RWPE2 (cell line): ENCODE measurements around the gene NLRC5.
"Not testable (repeated sequence)": the region's sequence is repeated elsewhere in the genome, so short reads cannot be mapped to it uniquely, and the experiment has no call there.

Experiments used
- ATAC-seq: fragments of 200-7000 bp; cut with Tn5 transposase; 3 replicates; pipeline ENCODE4 v1.9.1; 2021; ENCODE audit warnings: low read depth
- DNase-seq: peaks from one replicate; pipeline ENCODE4 v3.0.0-alpha.2; 2020; ENCODE audit warnings: low spot score
- H3K27ac ChIP-seq: fragments of 450-650 bp; 2 replicates; pipeline ENCODE4 v1.5.1; 2017; ENCODE audit warnings: mild to moderate bottlenecking; ENCODE audit not compliant: poor library complexity, severe bottlenecking
- H3K27me3 ChIP-seq: fragments of 250-450 bp; sonication (Bioruptor Pico); 2 replicates; pipeline ENCODE4 v1.5.1; 2021; ENCODE audit warnings: mild to moderate bottlenecking, moderate library complexity; ENCODE audit not compliant: insufficient read depth, poor library complexity, severe bottlenecking
- H3K36me3 ChIP-seq: fragments of 250-450 bp; sonication (Bioruptor Pico); 2 replicates; pipeline ENCODE4 v1.5.1; 2020; ENCODE audit warnings: low read depth, mild to moderate bottlenecking, moderate library complexity
- H3K4me1 ChIP-seq: fragments of 250-450 bp; sonication (Bioruptor Pico); 2 replicates; pipeline ENCODE4 v1.5.1; 2021; ENCODE audit warnings: mild to moderate bottlenecking, moderate library complexity; ENCODE audit not compliant: insufficient read depth, poor library complexity, severe bottlenecking
- H3K4me3 ChIP-seq: fragments of 250-450 bp; sonication (Bioruptor Pico); 2 replicates; pipeline ENCODE4 v1.5.1; 2021; ENCODE audit warnings: mild to moderate bottlenecking, moderate library complexity; ENCODE audit not compliant: severe bottlenecking
- H3K9me3 ChIP-seq: fragments of 250-450 bp; sonication (Bioruptor Pico); 2 replicates; pipeline ENCODE4 v1.5.1; 2021; ENCODE audit warnings: mild to moderate bottlenecking, moderate library complexity; ENCODE audit not compliant: severe bottlenecking
- TF ChIP-seq, protein P1 (sequence below): fragments of 450-650 bp; IDR thresholded peaks from one replicate; pipeline ENCODE4 v1.5.1; 2017; ENCODE audit warnings: mild to moderate bottlenecking, moderate library complexity; ENCODE audit not compliant: poor library complexity, severe bottlenecking

NLRC5 gene

DNA sequence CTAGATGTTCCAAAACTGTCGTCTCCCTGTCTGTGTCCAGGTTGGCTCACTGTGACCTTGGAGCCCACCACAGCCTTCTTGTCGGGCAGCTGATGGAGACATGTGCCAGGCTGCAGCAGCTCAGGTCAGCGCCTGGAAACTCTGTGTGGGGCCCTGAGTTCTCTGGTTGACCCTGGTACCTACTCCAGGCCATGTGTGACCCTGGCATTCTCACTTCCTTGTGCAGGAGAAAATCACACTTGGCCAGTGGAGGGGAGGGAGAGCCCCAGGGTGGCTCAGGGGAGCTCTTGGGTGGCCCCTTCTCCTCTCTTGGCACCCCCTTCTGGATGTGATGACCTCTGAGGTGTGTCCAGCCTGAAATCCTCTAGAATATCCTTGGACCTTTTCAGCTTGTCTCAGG lies 78.0 kb downstream of the NLRC5 start:
- H3K27ac ChIP-seq = no peak overlapping the region
- H3K4me1 ChIP-seq = peaks cover 7% of the 10 kb centered on the region
- H3K27me3 ChIP-seq = no peaks in the 10 kb centered on the region
- ATAC-seq (no peak), DNase-seq (no peak)
- TF ChIP-seq, protein P1, sequence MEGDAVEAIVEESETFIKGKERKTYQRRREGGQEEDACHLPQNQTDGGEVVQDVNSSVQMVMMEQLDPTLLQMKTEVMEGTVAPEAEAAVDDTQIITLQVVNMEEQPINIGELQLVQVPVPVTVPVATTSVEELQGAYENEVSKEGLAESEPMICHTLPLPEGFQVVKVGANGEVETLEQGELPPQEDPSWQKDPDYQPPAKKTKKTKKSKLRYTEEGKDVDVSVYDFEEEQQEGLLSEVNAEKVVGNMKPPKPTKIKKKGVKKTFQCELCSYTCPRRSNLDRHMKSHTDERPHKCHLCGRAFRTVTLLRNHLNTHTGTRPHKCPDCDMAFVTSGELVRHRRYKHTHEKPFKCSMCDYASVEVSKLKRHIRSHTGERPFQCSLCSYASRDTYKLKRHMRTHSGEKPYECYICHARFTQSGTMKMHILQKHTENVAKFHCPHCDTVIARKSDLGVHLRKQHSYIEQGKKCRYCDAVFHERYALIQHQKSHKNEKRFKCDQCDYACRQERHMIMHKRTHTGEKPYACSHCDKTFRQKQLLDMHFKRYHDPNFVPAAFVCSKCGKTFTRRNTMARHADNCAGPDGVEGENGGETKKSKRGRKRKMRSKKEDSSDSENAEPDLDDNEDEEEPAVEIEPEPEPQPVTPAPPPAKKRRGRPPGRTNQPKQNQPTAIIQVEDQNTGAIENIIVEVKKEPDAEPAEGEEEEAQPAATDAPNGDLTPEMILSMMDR = no peak
- no peaks in the 10 kb centered on the region for H3K36me3 ChIP-seq
- H3K9me3 ChIP-seq = no peaks in the 10 kb centered on the region
- H3K4me3 ChIP-seq = no peak overlapping the region

DNA sequence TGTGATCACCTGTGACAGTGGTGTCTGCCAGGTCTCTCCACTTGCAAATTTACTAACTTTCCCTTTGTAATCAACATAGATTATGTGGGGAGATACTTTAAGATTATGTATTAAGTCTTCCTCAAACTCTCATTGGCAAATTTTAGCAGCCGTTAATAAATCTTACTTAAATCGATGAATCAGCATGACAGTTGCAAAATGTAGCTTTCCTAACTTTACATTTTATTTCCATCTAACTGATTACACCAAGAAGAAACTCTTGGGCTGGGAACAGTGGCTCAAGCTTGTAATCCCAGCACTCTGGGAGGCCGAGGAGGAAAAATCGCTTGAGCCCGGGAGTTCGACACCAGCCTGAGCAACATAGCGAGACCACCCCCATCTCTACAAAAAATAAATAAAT lies 79.7 kb downstream of the NLRC5 start:
- Histone ChIP-seq H3K4me3 (no peak overlapping the region), H3K9me3 (no peaks in the 10 kb centered on the region), H3K36me3 (no peaks in the 10 kb centered on the region), H3K27ac (no peak overlapping the region), H3K4me1 (peaks cover 9% of the 10 kb centered on the region), H3K27me3 (no peaks in the 10 kb centered on the region)
- TF ChIP-seq, protein P1 = no peak
- ATAC-seq (no peak), DNase-seq (no peak)

DNA sequence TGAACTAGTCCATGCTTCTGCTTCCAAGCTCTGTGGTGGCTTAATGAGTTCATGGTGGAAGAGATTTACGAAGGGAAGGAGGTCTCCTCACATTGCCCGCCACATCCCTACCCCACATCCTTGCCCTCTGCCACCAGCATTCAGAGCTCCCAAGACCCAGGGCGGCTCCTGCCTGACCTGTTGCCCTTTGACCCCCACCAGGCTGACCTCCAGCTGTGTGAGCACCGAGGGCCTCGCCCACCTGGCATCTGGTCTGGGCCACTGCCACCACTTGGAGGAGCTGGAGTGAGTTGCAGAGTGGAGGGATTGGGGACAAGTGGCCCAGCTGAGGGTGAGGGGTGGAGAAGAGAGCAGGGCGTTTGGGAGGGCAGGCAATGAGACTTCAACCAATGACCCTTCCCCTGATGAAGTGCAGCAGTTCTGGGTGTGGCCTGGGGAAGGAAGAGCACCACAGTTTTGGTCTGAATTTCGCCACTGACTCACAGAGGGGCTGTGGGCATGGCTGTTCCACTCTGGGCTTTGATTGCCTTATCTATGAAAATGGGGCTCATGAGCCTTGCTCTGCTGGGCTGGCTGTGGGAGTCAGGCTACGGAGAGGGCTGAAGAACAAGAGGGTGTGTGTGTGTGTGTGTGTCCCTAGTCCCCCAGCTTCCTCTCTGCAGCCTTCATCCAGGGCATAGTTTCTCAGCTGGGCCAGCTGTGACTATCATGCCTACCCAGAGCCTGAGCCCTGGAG lies 80.4 kb downstream of the NLRC5 start:
- DNase-seq = no peak
- ATAC-seq = no peak

DNA sequence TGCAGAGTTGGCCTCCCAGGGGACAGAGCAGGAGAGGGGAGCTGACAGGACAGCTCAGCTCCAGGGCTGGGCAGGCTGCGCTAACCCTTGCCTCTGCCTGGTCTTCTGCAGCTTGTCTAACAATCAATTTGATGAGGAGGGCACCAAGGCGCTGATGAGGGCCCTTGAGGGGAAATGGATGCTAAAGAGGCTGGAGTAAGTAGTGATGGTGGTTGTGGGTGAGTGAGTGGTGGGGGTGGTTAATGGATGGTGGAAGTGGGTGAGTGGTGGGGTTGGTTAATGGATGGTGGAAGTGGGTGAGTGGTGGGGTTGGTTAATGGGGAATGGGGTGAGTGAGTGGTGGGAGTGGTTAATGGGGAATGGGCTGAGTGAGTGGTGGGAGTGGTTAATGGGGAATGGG lies 81.1 kb downstream of the NLRC5 start:
- TF ChIP-seq, protein P1 = no peak
- DNase-seq (no peak), ATAC-seq (no peak)
- Histone ChIP-seq H3K4me3 (no peak overlapping the region), H3K36me3 (no peaks in the 10 kb centered on the region), H3K27ac (no peak overlapping the region), H3K9me3 (no peaks in the 10 kb centered on the region), H3K27me3 (no peaks in the 10 kb centered on the region), H3K4me1 (peaks cover 9% of the 10 kb centered on the region)

More for the DNA sequence above, 80.4 kb downstream of the NLRC5 start:
- Histone ChIP-seq H3K36me3 (no peaks in the 10 kb centered on the region), H3K4me3 (no peak overlapping the region), H3K4me1 (peaks cover 9% of the 10 kb centered on the region), H3K27ac (no peak overlapping the region), H3K27me3 (no peaks in the 10 kb centered on the region), H3K9me3 (no peaks in the 10 kb centered on the region)
- TF ChIP-seq, protein P1 = no peak

DNA sequence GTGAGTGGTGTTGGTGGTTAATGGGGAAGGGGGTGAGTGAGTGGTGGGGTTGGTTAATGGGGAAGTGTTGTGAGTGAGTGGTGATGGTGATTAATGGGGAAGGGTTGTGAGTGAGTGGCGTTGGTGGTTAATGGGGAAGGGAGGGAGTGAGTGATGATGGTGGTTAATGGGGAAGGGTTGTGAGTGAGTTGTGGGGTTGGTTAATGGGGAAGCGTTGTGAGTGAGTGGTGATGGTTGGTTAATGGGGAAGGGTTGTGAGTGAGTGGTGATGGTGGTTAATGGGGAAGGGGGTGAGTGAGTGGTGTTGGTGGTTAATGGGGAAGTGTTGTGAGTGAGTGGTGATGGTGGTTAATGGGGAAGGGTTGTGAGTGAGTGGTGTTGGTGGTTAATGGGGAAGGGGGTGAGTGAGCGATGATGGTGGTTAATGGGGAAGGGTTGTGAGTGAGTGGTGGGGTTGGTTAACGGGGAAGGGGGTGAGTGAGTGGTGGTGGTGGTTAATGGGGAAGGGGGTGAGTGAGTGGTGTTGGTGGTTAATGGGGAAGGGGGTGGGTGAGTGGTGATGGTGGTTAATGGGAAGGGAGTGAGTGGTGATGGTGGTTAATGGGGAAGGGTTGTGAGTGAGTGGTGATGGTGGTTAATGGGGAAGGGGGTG lies 81.8 kb downstream of the NLRC5 start:
- H3K27ac ChIP-seq = not testable (repeated sequence)

More for the DNA sequence above, 81.8 kb downstream of the NLRC5 start:
- not testable (repeated sequence) for DNase-seq, H3K4me3 ChIP-seq, H3K4me1 ChIP-seq, H3K9me3 ChIP-seq, ATAC-seq, H3K27me3 ChIP-seq, H3K36me3 ChIP-seq
